ENCODE results near the gene AGBL4. TPM values are rescaled to one million over a fixed set of nuclear protein-coding genes. Genes with fewer than 3 reads are reported as not detected.
A peak's percentile ranks its signal among the peaks of the same experiment; 100 is the strongest.

Gene AGBL4
- total RNA-seq, 1 experiment from 2014 or later, result 0.33 TPM

DNA sequence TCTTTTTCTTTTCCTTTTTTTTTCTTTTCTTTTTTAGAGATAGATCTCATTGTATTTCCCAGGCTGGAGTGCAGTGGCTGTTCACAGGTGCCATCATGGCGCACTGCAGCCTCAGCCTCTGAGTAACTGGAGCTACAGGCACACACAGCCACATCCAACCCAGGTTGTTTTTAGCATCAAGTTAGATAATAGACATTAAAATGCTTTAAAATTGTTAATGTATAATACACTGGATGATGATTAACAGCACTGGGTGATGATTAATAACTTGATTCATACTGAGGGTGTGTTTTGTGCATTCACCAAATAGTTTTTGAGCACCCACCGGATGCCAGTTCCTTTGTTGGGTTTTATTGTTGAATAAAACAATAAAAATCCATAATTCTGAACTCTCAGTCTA is 1322.3 kb downstream of the AGBL4 start:
- Histone ChIP-seq H3K4me3 (ENCODE audit: low read length) (no peak overlapping the region), H3K9ac (ENCODE audit: low read length) (no peak overlapping the region), H3K36me3 (ENCODE audit: low read depth, low read length) (no peaks in the 10 kb centered on the region), H3K9me2 (replicated peaks; ENCODE audit: low read length) (no peaks in the 10 kb centered on the region), H2AFZ (ENCODE audit: low read length) (no peak overlapping the region), H3K4me1 (ENCODE audit: insufficient read depth, low read length) (no peaks in the 10 kb centered on the region), H3K27ac (ENCODE audit: low read length) (no peak overlapping the region), H4K20me1 (ENCODE audit: low read length) (no peaks in the 10 kb centered on the region), H3K9me3 (ENCODE audit: low read length) (no peaks in the 10 kb centered on the region), H3F3A (ENCODE audit: low read length, unreplicated experiment) (no peaks in the 10 kb centered on the region), H3K27me3 (ENCODE audit: low read length) (peaks cover 10% of the 10 kb centered on the region; the same call in 1 of the 2 replicates), H3K79me2 (ENCODE audit: low read length) (no peaks in the 10 kb centered on the region), H3K4me2 (ENCODE audit: low read length) (no peak overlapping the region)
- DNase-seq (no peak), ATAC-seq (no peak)
- intact Hi-C loops (cut with micrococcal nuclease), result no loop called here
- CTCF ChIA-PET, result no interaction called here
- BruUV-seq (replicated peaks), result no TSS peak
- POLR2A ChIA-PET (ENCODE audit: unreplicated experiment), result no interaction called here
- TF ChIP-seq EZH2phosphoT487 (IDR thresholded peaks at IDR 0.05; ENCODE audit: borderline replicate concordance, low read length) (no peak), EZH2 (IDR thresholded peaks at IDR 0.05; ENCODE audit: low read length, unreplicated experiment) (no peak)
- TF ChIP-seq, protein P1, sequence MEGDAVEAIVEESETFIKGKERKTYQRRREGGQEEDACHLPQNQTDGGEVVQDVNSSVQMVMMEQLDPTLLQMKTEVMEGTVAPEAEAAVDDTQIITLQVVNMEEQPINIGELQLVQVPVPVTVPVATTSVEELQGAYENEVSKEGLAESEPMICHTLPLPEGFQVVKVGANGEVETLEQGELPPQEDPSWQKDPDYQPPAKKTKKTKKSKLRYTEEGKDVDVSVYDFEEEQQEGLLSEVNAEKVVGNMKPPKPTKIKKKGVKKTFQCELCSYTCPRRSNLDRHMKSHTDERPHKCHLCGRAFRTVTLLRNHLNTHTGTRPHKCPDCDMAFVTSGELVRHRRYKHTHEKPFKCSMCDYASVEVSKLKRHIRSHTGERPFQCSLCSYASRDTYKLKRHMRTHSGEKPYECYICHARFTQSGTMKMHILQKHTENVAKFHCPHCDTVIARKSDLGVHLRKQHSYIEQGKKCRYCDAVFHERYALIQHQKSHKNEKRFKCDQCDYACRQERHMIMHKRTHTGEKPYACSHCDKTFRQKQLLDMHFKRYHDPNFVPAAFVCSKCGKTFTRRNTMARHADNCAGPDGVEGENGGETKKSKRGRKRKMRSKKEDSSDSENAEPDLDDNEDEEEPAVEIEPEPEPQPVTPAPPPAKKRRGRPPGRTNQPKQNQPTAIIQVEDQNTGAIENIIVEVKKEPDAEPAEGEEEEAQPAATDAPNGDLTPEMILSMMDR (conservative IDR thresholded peaks at IDR 0.05; ENCODE audit: low read depth, low read length), result no peak

DNA sequence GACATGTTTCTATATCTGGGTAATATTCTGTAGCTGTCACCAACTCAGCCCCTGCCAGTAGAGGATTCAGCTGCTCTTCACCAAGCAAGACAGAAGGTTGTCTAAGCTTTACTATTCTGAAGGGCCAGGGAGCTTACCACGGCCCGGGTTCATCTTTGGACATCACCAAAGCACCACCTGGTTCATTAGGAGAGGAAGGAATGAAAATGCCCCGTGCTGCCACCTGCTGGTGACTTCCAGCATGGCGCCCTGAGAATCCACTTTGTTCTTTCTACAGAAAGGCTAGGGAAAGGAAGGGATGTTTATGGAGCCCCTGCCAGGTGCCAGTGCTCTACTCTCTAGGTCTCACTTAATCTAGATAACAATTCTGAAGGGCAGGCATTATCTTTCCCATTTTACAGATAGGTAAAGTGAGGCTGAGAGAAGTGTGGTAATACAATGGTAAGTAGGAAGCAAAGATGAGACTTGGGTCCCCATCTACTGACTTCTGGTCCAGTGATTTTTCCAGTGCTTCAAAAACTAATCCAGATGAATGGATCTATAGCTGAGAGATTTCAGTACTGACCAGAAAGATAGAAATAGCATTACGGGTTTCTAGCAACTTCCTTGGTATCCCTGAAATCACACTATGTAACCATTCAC is 1326.6 kb downstream of the AGBL4 start:
- ATAC-seq, result peak; percentile 64; the same call in 1 of the 2 replicates
- Histone ChIP-seq H3K4me3 (ENCODE audit: low read length) (no peak overlapping the region), H2AFZ (ENCODE audit: low read length) (no peak overlapping the region), H3K79me2 (ENCODE audit: low read length) (no peaks in the 10 kb centered on the region), H3K9ac (ENCODE audit: low read length) (no peak overlapping the region), H3K4me2 (ENCODE audit: low read length) (no peak overlapping the region), H3K9me3 (ENCODE audit: low read length) (no peaks in the 10 kb centered on the region), H3K9me2 (replicated peaks; ENCODE audit: low read length) (no peaks in the 10 kb centered on the region), H3K27me3 (ENCODE audit: low read length) (peaks cover 13% of the 10 kb centered on the region), H3K27ac (ENCODE audit: low read length) (no peak overlapping the region), H3K4me1 (ENCODE audit: insufficient read depth, low read length) (peaks cover 8% of the 10 kb centered on the region), H3K36me3 (ENCODE audit: low read depth, low read length) (no peaks in the 10 kb centered on the region), H4K20me1 (ENCODE audit: low read length) (no peaks in the 10 kb centered on the region), H3F3A (ENCODE audit: low read length, unreplicated experiment) (no peaks in the 10 kb centered on the region)
- intact Hi-C loops (cut with micrococcal nuclease), result loop anchor here (5.0 kb wide), 2 partner anchors 120 to 585 kb away; no protein-coding TSS in a partner anchor
- CTCF ChIA-PET, result interaction anchor here (0.6 to 1.5 kb wide), 2 partner anchors 20 to 69 kb away, joined by 3 read pairs; no protein-coding TSS in a partner anchor
- POLR2A ChIA-PET (ENCODE audit: unreplicated experiment), result no interaction called here
- DNase-seq, result peak; percentile 72
- no TSS peak for BruUV-seq (replicated peaks)
- TF ChIP-seq EZH2phosphoT487 (IDR thresholded peaks at IDR 0.05; ENCODE audit: borderline replicate concordance, low read length) (no peak), EZH2 (IDR thresholded peaks at IDR 0.05; ENCODE audit: low read length, unreplicated experiment) (no peak)
- TF ChIP-seq, protein P1 (conservative IDR thresholded peaks at IDR 0.05; ENCODE audit: low read depth, low read length), result peak; percentile 92

DNA sequence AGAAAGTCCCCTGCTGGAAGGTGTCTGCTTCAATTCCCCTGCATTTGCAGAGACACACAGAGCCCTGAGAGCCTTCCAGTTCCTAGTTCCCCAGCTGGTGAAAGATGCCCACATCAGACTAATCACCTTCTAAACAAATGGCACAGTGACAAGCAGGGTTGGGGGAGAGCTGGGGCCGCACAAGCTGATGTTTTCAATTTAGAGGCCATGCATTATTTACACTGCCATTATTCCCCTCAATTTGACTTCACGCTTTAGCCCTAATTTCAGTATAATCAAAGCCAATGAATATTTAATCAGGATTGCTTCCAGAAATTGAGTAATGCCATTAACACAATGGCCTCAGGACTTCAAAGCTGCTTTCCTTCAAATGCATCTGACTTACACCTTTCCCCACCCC is 1328.6 kb downstream of the AGBL4 start:
- Histone ChIP-seq H3K79me2 (ENCODE audit: low read length) (no peaks in the 10 kb centered on the region), H4K20me1 (ENCODE audit: low read length) (no peaks in the 10 kb centered on the region), H3K27ac (ENCODE audit: low read length) (no peak overlapping the region), H2AFZ (ENCODE audit: low read length) (no peak overlapping the region), H3K9ac (ENCODE audit: low read length) (no peak overlapping the region), H3K27me3 (ENCODE audit: low read length) (peaks cover 23% of the 10 kb centered on the region), H3K4me3 (ENCODE audit: low read length) (no peak overlapping the region), H3K4me2 (ENCODE audit: low read length) (no peak overlapping the region), H3K9me2 (replicated peaks; ENCODE audit: low read length) (no peaks in the 10 kb centered on the region), H3K36me3 (ENCODE audit: low read depth, low read length) (no peaks in the 10 kb centered on the region), H3K9me3 (ENCODE audit: low read length) (no peaks in the 10 kb centered on the region), H3K4me1 (ENCODE audit: insufficient read depth, low read length) (peaks cover 8% of the 10 kb centered on the region), H3F3A (ENCODE audit: low read length, unreplicated experiment) (no peaks in the 10 kb centered on the region)
- TF ChIP-seq, protein P1 (conservative IDR thresholded peaks at IDR 0.05; ENCODE audit: low read depth, low read length), result no peak
- TF ChIP-seq EZH2phosphoT487 (IDR thresholded peaks at IDR 0.05; ENCODE audit: borderline replicate concordance, low read length), result no peak
- no peak for TF ChIP-seq EZH2 (IDR thresholded peaks at IDR 0.05; ENCODE audit: low read length, unreplicated experiment)
- POLR2A ChIA-PET (ENCODE audit: unreplicated experiment), result no interaction called here
- CTCF ChIA-PET, result no interaction called here
- intact Hi-C loops (cut with micrococcal nuclease), result loop anchor here (5.0 kb wide), 2 partner anchors 122 to 583 kb away; no protein-coding TSS in a partner anchor
- DNase-seq (no peak), ATAC-seq (no peak)
- no TSS peak for BruUV-seq (replicated peaks)
